Stimulated activated naive B cell treated with anti-CD40 and anti-IgM and Interleukin-4, amounts not matched to agents 10 μg/mL and 1 μg/mL and 100 μg/mL, for 72 hours (primary cell): ENCODE measurements around the gene GRB14.

Experiments used
- ATAC-seq, 2 donors: fragments of 150-1000 bp; cut with Tn5 transposase; replicated peaks; 2 replicates each; pipeline ENCODE4 v1.10.0; 2021; ENCODE audit warnings: moderate library complexity in 1 of 2
- DNase-seq: peaks from one replicate; pipeline ENCODE4 v3.0.0; 2021
- H3K27ac Mint-ChIP-seq: one replicate; pipeline ENCODE4 v1.8.0; 2022; ENCODE audit warnings: mild to moderate bottlenecking, mixed read lengths
- H3K27me3 Mint-ChIP-seq, 2 donors: one replicate each; pipeline ENCODE4 v1.8.0; 2022; ENCODE audit warnings: mixed read lengths in 2 of 2
- H3K36me3 Mint-ChIP-seq, 2 donors: one replicate each; pipeline ENCODE4 v1.8.0; 2022; ENCODE audit warnings: mixed read lengths in 2 of 2, mild to moderate bottlenecking in 1 of 2
- H3K4me1 Mint-ChIP-seq, 2 donors: one replicate each; pipeline ENCODE4 v1.8.0; 2022; ENCODE audit warnings: mixed read lengths in 2 of 2, mild to moderate bottlenecking in 1 of 2
- H3K4me3 Mint-ChIP-seq, 2 donors: one replicate each; pipeline ENCODE4 v1.8.0; 2022; ENCODE audit warnings: mild to moderate bottlenecking in 2 of 2, mixed read lengths in 2 of 2, moderate library complexity in 1 of 2
- H3K9me3 Mint-ChIP-seq, 2 donors: one replicate each; pipeline ENCODE4 v1.8.0; 2022; ENCODE audit warnings: mixed read lengths in 2 of 2, mild to moderate bottlenecking in 1 of 2

GRB14 gene

DNA sequence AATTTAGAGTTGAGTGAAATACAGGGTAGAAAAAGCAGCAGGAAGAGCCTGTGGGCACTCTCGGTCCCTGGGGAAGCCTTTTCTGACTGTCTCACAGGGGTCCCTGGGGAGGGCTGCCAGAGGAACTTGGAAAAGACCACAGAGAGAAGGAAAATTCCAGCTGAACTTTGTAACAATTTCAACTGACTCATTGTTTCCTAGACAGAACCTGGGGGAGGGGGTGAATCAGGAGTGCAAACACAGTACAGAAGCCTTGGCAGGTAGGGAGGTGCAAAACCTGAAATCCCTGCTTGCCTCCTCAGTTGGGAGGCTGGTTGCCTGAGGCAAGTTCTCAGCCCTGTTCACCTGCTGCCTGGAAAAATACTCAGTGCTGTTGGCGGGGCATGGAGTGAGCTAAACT is 106.8 kb downstream of the GRB14 start:
- H3K4me3 Mint-ChIP-seq = no peak overlapping the region
- peak in 1 of 2 donors; percentile 19 for ATAC-seq

GRCh38 chr2:164512871-164513270 is 108.4 kb downstream of the GRB14 start:
- no peak for ATAC-seq
- H3K27ac Mint-ChIP-seq = no peak overlapping the region
- no peak overlapping the region for H3K4me3 Mint-ChIP-seq
- H3K9me3 Mint-ChIP-seq = peaks cover 23% of the 10 kb centered on the region in 2 donors
- no peak for DNase-seq
- H3K36me3 Mint-ChIP-seq = peaks cover 4 to 12% of the 10 kb centered on the region in 2 donors
- H3K27me3 Mint-ChIP-seq = no peaks in the 10 kb centered on the region
- H3K4me1 Mint-ChIP-seq = peaks cover 2 to 5% of the 10 kb centered on the region in 2 donors

More for the DNA sequence above, 106.8 kb downstream of the GRB14 start:
- Mint-ChIP-seq H3K27me3 (no peaks in the 10 kb centered on the region), H3K9me3 (peaks cover 33 to 34% of the 10 kb centered on the region in 2 donors), H3K4me1 (peaks cover 2 to 5% of the 10 kb centered on the region in 2 donors), H3K36me3 (peaks cover 4 to 12% of the 10 kb centered on the region in 2 donors), H3K27ac (no peak overlapping the region)
- no peak for DNase-seq

DNA sequence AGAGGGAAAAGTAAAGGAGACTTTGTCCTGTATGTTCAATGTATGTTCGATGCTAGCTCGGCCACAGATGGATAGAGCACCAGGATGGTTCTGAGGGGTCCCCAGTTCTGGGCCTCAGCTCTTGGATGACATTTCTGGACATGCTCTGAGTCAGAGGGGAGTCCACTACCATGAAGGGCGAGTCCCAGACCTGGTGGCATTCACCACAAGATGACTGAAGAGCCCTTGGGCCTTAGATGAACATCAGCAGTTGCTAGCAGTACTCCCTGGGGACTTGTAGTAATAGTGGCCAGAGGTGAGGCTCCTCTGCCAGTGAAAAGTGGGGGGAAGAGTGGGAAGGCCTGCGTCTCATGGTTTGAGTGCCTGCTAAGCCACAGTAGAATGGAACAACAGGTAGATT is 109.5 kb downstream of the GRB14 start:
- H3K27me3 Mint-ChIP-seq = no peaks in the 10 kb centered on the region
- peaks cover 4 to 12% of the 10 kb centered on the region in 2 donors for H3K36me3 Mint-ChIP-seq
- no peak overlapping the region for H3K4me3 Mint-ChIP-seq
- DNase-seq (no peak), ATAC-seq (peak; percentile 48 to 71)
- peaks cover 13 to 18% of the 10 kb centered on the region in 2 donors for H3K9me3 Mint-ChIP-seq
- H3K4me1 Mint-ChIP-seq = peaks cover 2 to 5% of the 10 kb centered on the region in 2 donors
- H3K27ac Mint-ChIP-seq = no peak overlapping the region

- H3K9me3 Mint-ChIP-seq = peaks cover 13 to 18% of the 10 kb centered on the region in 2 donors
- H3K27me3 Mint-ChIP-seq = no peaks in the 10 kb centered on the region
- peak in 1 of 2 donors; percentile 14 for ATAC-seq
- H3K36me3 Mint-ChIP-seq = peaks cover 4 to 12% of the 10 kb centered on the region in 2 donors
- peaks cover 2 to 5% of the 10 kb centered on the region in 2 donors for H3K4me1 Mint-ChIP-seq
- DNase-seq = no peak
- H3K4me3 Mint-ChIP-seq = no peak overlapping the region
- no peak overlapping the region for H3K27ac Mint-ChIP-seq
Observed at GRCh38 chr2:164510895-164511294, 110.4 kb downstream of the GRB14 start.

GRCh38 chr2:164509137-164509877 is 112.0 kb downstream of the GRB14 start:
- Mint-ChIP-seq H3K27me3 (no peaks in the 10 kb centered on the region), H3K4me1 (peaks cover 2 to 5% of the 10 kb centered on the region in 2 donors), H3K36me3 (peaks cover 2 to 3% of the 10 kb centered on the region in 2 donors), H3K4me3 (no peak overlapping the region), H3K9me3 (peaks cover 3 to 7% of the 10 kb centered on the region in 2 donors), H3K27ac (no peak overlapping the region)
- ATAC-seq = no peak
- no peak for DNase-seq

- no peak overlapping the region for H3K27ac Mint-ChIP-seq
- DNase-seq = no peak
- H3K9me3 Mint-ChIP-seq = no peaks in the 10 kb centered on the region
- no peaks in the 10 kb centered on the region for H3K27me3 Mint-ChIP-seq
- no peaks in the 10 kb centered on the region for H3K4me1 Mint-ChIP-seq
- no peaks in the 10 kb centered on the region for H3K36me3 Mint-ChIP-seq
- ATAC-seq = no peak
- no peak overlapping the region for H3K4me3 Mint-ChIP-seq
Observed at GRCh38 chr2:164504253-164504652, 117.0 kb downstream of the GRB14 start.

- no peak overlapping the region for H3K27ac Mint-ChIP-seq
- H3K27me3 Mint-ChIP-seq = no peaks in the 10 kb centered on the region
- DNase-seq (no peak), ATAC-seq (no peak)
- H3K4me3 Mint-ChIP-seq = no peak overlapping the region
- no peaks in the 10 kb centered on the region for H3K36me3 Mint-ChIP-seq
- no peaks in the 10 kb centered on the region for H3K9me3 Mint-ChIP-seq
- H3K4me1 Mint-ChIP-seq = no peaks in the 10 kb centered on the region
Observed at GRCh38 chr2:164498836-164499235, 122.4 kb downstream of the GRB14 start.

- DNase-seq (no peak), ATAC-seq (no peak)
- no peak overlapping the region for H3K4me3 Mint-ChIP-seq
- no peaks in the 10 kb centered on the region for H3K27me3 Mint-ChIP-seq
- no peaks in the 10 kb centered on the region for H3K4me1 Mint-ChIP-seq
- no peak overlapping the region for H3K27ac Mint-ChIP-seq
- no peaks in the 10 kb centered on the region for H3K9me3 Mint-ChIP-seq
- H3K36me3 Mint-ChIP-seq = no peaks in the 10 kb centered on the region
Observed at GRCh38 chr2:164496881-164497280, 124.4 kb downstream of the GRB14 start.

GRCh38 chr2:164496421-164496820 is 124.9 kb downstream of the GRB14 start:
- Mint-ChIP-seq H3K27ac (no peak overlapping the region), H3K27me3 (no peaks in the 10 kb centered on the region), H3K4me1 (no peaks in the 10 kb centered on the region), H3K9me3 (no peaks in the 10 kb centered on the region), H3K36me3 (no peaks in the 10 kb centered on the region), H3K4me3 (no peak overlapping the region)
- ATAC-seq (no peak), DNase-seq (no peak)

DNA sequence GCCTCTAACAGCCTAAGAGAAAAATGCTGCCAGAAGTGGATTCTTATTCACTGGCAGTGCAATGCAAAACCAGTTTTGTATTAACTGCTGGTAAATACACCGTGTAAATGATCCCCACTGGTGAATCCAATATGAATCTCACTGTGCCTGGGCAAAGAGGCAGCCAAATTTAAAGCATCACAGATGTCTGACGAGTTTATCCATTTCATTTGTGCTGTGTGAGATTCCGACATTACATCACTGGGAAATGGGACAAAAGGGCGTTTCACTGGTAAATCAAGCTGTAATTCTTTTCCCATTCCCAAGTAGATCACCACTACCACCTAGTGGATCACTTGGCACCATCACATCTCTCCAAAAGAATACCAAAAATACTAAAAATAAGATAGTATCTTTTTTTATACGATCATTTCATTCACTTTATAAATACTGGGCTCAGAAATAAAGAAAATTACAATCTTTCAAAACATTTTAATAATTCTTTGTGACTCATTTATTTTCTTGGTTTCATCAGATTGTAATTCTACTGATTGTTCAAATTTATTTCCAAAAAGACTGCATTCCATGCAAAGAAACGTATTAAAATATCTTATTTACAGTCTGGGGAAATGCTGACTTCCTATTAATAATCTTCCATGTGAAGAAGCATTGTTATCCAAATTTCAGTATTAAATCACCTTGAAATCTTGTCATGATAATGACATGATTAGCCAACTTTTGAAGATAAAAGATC is 125.6 kb downstream of the GRB14 start:
- H3K36me3 Mint-ChIP-seq = no peaks in the 10 kb centered on the region
- no peak overlapping the region for H3K27ac Mint-ChIP-seq
- H3K27me3 Mint-ChIP-seq = no peaks in the 10 kb centered on the region
- H3K9me3 Mint-ChIP-seq = no peaks in the 10 kb centered on the region
- no peaks in the 10 kb centered on the region for H3K4me1 Mint-ChIP-seq
- DNase-seq (no peak), ATAC-seq (no peak)
- H3K4me3 Mint-ChIP-seq = no peak overlapping the region

DNA sequence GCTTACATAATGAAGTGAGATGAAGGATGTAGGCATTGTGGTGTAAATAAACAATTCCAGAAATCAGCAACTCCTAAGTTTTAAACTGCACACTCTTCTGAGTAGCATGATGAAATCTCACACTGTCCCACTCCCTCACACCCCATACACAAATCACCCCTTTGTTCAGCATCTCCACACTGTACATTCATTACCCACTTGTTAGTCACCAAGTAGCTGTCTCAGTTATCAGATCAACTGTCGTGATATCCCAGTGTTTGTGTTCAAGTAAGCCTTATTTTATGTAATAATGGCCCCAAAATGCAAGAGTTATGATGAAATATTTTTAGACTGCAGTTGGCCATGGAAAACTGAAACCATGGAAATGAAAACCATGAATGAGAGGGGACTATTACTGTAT is 135.7 kb downstream of the GRB14 start:
- no peaks in the 10 kb centered on the region for H3K4me1 Mint-ChIP-seq
- no peak overlapping the region for H3K27ac Mint-ChIP-seq
- H3K9me3 Mint-ChIP-seq = no peaks in the 10 kb centered on the region
- ATAC-seq (no peak), DNase-seq (no peak)
- no peaks in the 10 kb centered on the region for H3K27me3 Mint-ChIP-seq
- no peaks in the 10 kb centered on the region for H3K36me3 Mint-ChIP-seq
- no peak overlapping the region for H3K4me3 Mint-ChIP-seq

GRCh38 chr2:164479460-164479859 is 141.8 kb downstream of the GRB14 start:
- ATAC-seq = no peak
- Mint-ChIP-seq H3K36me3 (no peaks in the 10 kb centered on the region), H3K9me3 (no peaks in the 10 kb centered on the region), H3K4me3 (no peak overlapping the region), H3K27ac (no peak overlapping the region), H3K4me1 (no peaks in the 10 kb centered on the region), H3K27me3 (no peaks in the 10 kb centered on the region)
- no peak for DNase-seq

GRCh38 chr2:164478205-164478604 is 143.1 kb downstream of the GRB14 start:
- H3K4me3 Mint-ChIP-seq = no peak overlapping the region
- no peak for ATAC-seq
- DNase-seq = no peak
- H3K27me3 Mint-ChIP-seq = no peaks in the 10 kb centered on the region
- H3K4me1 Mint-ChIP-seq = no peaks in the 10 kb centered on the region
- H3K9me3 Mint-ChIP-seq = no peaks in the 10 kb centered on the region
- H3K27ac Mint-ChIP-seq = no peak overlapping the region
- no peaks in the 10 kb centered on the region for H3K36me3 Mint-ChIP-seq

GRCh38 chr2:164474873-164475272 is 146.4 kb downstream of the GRB14 start:
- no peak for DNase-seq
- no peak overlapping the region for H3K27ac Mint-ChIP-seq
- no peaks in the 10 kb centered on the region for H3K27me3 Mint-ChIP-seq
- no peaks in the 10 kb centered on the region for H3K4me1 Mint-ChIP-seq
- no peak for ATAC-seq
- no peak overlapping the region for H3K4me3 Mint-ChIP-seq
- no peaks in the 10 kb centered on the region for H3K9me3 Mint-ChIP-seq
- H3K36me3 Mint-ChIP-seq = no peaks in the 10 kb centered on the region

GRCh38 chr2:164473021-164473420 is 148.3 kb downstream of the GRB14 start:
- Mint-ChIP-seq H3K4me1 (no peaks in the 10 kb centered on the region), H3K27me3 (no peaks in the 10 kb centered on the region), H3K36me3 (no peaks in the 10 kb centered on the region), H3K27ac (no peak overlapping the region), H3K4me3 (no peak overlapping the region), H3K9me3 (no peaks in the 10 kb centered on the region)
- ATAC-seq (no peak), DNase-seq (no peak)
